ENCODE data around the gene TPRG1.
A peak's percentile ranks its signal among the peaks of the same experiment; 100 is the strongest.

The TPRG1 gene

DNA sequence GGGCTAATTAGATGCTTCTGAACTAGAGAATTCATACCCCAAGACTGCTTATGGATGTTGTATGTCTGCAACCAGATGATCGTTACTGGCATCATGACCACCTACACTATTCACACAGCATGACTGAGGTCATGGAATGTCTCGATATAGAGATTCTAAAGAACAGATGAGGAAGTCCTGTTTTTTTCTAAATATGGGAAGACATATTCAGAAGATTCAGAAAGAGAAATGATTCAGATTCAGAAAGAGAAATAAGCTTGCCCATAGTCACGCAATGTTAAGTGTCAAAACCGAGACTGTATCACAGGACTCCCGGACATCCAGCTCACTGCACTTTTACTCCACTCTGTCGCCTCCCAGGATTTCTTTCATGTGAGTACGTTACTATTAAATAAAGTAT lies 136.2 kb downstream of the TPRG1 start:
- Histone ChIP-seq H3K79me1 (replicated peaks; ENCODE audit: low read length, poor library complexity, severe bottlenecking) (no peaks in the 10 kb centered on the region), H2BK15ac (ENCODE audit: low read depth, poor library complexity, severe bottlenecking) (no peak overlapping the region), H3K14ac (ENCODE audit: low read length in 2 of 2) (no peak overlapping the region), H3K4me3 (ENCODE audit: insufficient read depth in 1 of 2, low read depth in 1 of 2, low read length in 2 of 2) (no peak overlapping the region), H2BK12ac (ENCODE audit: low read length in 2 of 2) (no peak overlapping the region), H3K18ac (ENCODE audit: low read depth in 1 of 2, low read length in 2 of 2) (no peak overlapping the region), H2AK5ac (ENCODE audit: low read length, severe bottlenecking) (no peak overlapping the region), H2BK5ac (ENCODE audit: low read depth, low read length, poor library complexity, severe bottlenecking) (no peak overlapping the region), H3K23ac (ENCODE audit: low read length in 2 of 2) (no peak overlapping the region), H2AFZ (ENCODE audit: low read depth, low read length) (no peak overlapping the region), H4K91ac (ENCODE audit: low read length) (no peak overlapping the region), H3K27ac (ENCODE audit: low read length, poor library complexity, severe bottlenecking) (no peak overlapping the region), H4K8ac (ENCODE audit: low read length) (no peak overlapping the region), H3K4me2 (ENCODE audit: low read length, poor library complexity, severe bottlenecking) (no peak overlapping the region), H3K4ac (ENCODE audit: low read depth in 1 of 2, low read length in 2 of 2) (no peak overlapping the region), H3K4me1 (ENCODE audit: control insufficient read depth, insufficient read depth, low read depth, low read length) (peaks cover 1% of the 10 kb centered on the region), H3K9me3 (ENCODE audit: control insufficient read depth, low read length) (no peaks in the 10 kb centered on the region), H3K36me3 (ENCODE audit: control insufficient read depth in 1 of 2, insufficient read depth in 2 of 2, low read depth in 1 of 2, low read length in 2 of 2) (no peaks in the 10 kb centered on the region), H2BK120ac (ENCODE audit: low read depth, low read length) (no peak overlapping the region), H3K27me3 (ENCODE audit: control insufficient read depth in 1 of 2, insufficient read depth in 1 of 2, low read length in 2 of 2) (no peaks in the 10 kb centered on the region), H3K9ac (ENCODE audit: low read length) (no peak overlapping the region)
- WGBS: 90% methylated on average over 6 of the region's 7 CpGs
- no peak for DNase-seq

DNA sequence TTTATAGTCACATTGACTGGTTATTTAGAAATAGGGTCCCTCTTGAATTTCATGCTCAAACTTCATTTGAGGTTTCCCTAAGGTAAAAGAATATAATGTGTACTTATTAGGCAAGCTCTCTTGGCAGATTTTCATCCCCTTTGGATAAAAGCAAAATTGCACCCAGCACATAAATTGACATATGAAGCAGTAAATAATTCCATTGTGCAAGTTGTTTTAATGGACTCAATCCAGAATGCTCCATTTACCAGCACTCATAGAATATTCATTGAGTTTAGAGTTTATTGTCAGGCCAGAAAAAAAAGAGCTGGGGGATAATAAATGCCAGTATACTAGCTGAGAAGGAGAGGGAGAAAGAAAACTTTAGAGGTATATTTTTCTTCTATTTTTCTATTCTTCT lies 136.8 kb downstream of the TPRG1 start:
- no peak overlapping the region for H3K23ac ChIP-seq (ENCODE audit: low read length in 2 of 2)
- H4K8ac ChIP-seq (ENCODE audit: low read length): no peak overlapping the region
- H3K27ac ChIP-seq (ENCODE audit: low read length, poor library complexity, severe bottlenecking): no peak overlapping the region
- DNase-seq: no peak
- H3K9ac ChIP-seq (ENCODE audit: low read length): no peak overlapping the region
- no peak overlapping the region for H2BK12ac ChIP-seq (ENCODE audit: low read length in 2 of 2)
- H3K14ac ChIP-seq (ENCODE audit: low read length in 2 of 2): no peak overlapping the region
- no peak overlapping the region for H2AK5ac ChIP-seq (ENCODE audit: low read length, severe bottlenecking)
- no peak overlapping the region for H2BK120ac ChIP-seq (ENCODE audit: low read depth, low read length)
- H3K4me3 ChIP-seq (ENCODE audit: insufficient read depth in 1 of 2, low read depth in 1 of 2, low read length in 2 of 2): no peak overlapping the region
- H3K4me1 ChIP-seq (ENCODE audit: control insufficient read depth, insufficient read depth, low read depth, low read length): peaks cover 1% of the 10 kb centered on the region
- H2AFZ ChIP-seq (ENCODE audit: low read depth, low read length): no peak overlapping the region
- H3K4me2 ChIP-seq (ENCODE audit: low read length, poor library complexity, severe bottlenecking): no peak overlapping the region
- no peaks in the 10 kb centered on the region for H3K36me3 ChIP-seq (ENCODE audit: control insufficient read depth in 1 of 2, insufficient read depth in 2 of 2, low read depth in 1 of 2, low read length in 2 of 2)
- no peak overlapping the region for H2BK5ac ChIP-seq (ENCODE audit: low read depth, low read length, poor library complexity, severe bottlenecking)
- no peaks in the 10 kb centered on the region for H3K9me3 ChIP-seq (ENCODE audit: control insufficient read depth, low read length)
- no peak overlapping the region for H3K18ac ChIP-seq (ENCODE audit: low read depth in 1 of 2, low read length in 2 of 2)
- H2BK15ac ChIP-seq (ENCODE audit: low read depth, poor library complexity, severe bottlenecking): no peak overlapping the region
- H3K79me1 ChIP-seq (replicated peaks; ENCODE audit: low read length, poor library complexity, severe bottlenecking): no peaks in the 10 kb centered on the region
- H3K27me3 ChIP-seq (ENCODE audit: control insufficient read depth in 1 of 2, insufficient read depth in 1 of 2, low read length in 2 of 2): no peaks in the 10 kb centered on the region
- H4K91ac ChIP-seq (ENCODE audit: low read length): no peak overlapping the region
- H3K4ac ChIP-seq (ENCODE audit: low read depth in 1 of 2, low read length in 2 of 2): no peak overlapping the region

DNA sequence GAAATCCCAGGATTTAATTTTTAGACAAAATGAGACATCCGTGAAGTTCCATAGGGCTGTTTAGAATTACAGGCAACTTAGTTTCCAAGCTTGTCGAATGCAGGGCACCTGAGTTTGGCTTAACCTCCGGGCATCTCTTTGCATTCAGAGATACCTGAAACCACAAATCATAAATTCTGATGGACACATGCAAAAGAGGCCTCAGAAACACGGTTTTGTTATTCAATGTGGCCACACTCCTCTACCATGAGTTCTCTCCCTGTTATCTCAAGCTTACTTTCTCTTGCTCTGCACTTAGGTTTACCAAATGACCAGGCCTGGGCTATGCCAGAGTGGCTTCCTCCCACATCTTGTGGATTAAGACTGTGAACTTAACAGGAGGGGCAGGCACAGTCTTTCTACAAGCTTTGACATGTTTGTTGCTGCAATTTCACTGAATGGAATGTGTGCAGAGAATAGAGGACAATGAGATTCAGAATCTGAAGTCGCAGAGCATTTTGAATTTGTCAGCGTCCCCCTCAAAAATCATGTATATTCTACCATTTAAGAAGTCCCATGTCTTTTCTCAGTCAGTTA lies 137.7 kb downstream of the TPRG1 start:
- no peak overlapping the region for H2AK5ac ChIP-seq (ENCODE audit: low read length, severe bottlenecking)
- no peak overlapping the region for H2BK5ac ChIP-seq (ENCODE audit: low read depth, low read length, poor library complexity, severe bottlenecking)
- H2BK12ac ChIP-seq (ENCODE audit: low read length in 2 of 2): peak overlapping the region in 1 of 2 experiments; percentile 64
- H3K14ac ChIP-seq (ENCODE audit: low read length in 2 of 2): no peak overlapping the region
- H3K4me3 ChIP-seq (ENCODE audit: insufficient read depth in 1 of 2, low read depth in 1 of 2, low read length in 2 of 2): no peak overlapping the region
- no peak overlapping the region for H3K4ac ChIP-seq (ENCODE audit: low read depth in 1 of 2, low read length in 2 of 2)
- no peak overlapping the region for H3K27ac ChIP-seq (ENCODE audit: low read length, poor library complexity, severe bottlenecking)
- no peak for DNase-seq
- no peaks in the 10 kb centered on the region for H3K27me3 ChIP-seq (ENCODE audit: control insufficient read depth in 1 of 2, insufficient read depth in 1 of 2, low read length in 2 of 2)
- no peak overlapping the region for H4K91ac ChIP-seq (ENCODE audit: low read length)
- H3K23ac ChIP-seq (ENCODE audit: low read length in 2 of 2): no peak overlapping the region
- peaks cover 1% of the 10 kb centered on the region for H3K4me1 ChIP-seq (ENCODE audit: control insufficient read depth, insufficient read depth, low read depth, low read length)
- no peaks in the 10 kb centered on the region for H3K9me3 ChIP-seq (ENCODE audit: control insufficient read depth, low read length)
- H3K4me2 ChIP-seq (ENCODE audit: low read length, poor library complexity, severe bottlenecking): no peak overlapping the region
- H2BK15ac ChIP-seq (ENCODE audit: low read depth, poor library complexity, severe bottlenecking): no peak overlapping the region
- 89% methylated on average over 6 of the region's 6 CpGs for WGBS
- H4K8ac ChIP-seq (ENCODE audit: low read length): no peak overlapping the region
- no peaks in the 10 kb centered on the region for H3K36me3 ChIP-seq (ENCODE audit: control insufficient read depth in 1 of 2, insufficient read depth in 2 of 2, low read depth in 1 of 2, low read length in 2 of 2)
- H2BK120ac ChIP-seq (ENCODE audit: low read depth, low read length): no peak overlapping the region
- H3K9ac ChIP-seq (ENCODE audit: low read length): no peak overlapping the region
- H3K79me1 ChIP-seq (replicated peaks; ENCODE audit: low read length, poor library complexity, severe bottlenecking): no peaks in the 10 kb centered on the region
- peak overlapping the region; percentile 64 for H2AFZ ChIP-seq (ENCODE audit: low read depth, low read length)
- H3K18ac ChIP-seq (ENCODE audit: low read depth in 1 of 2, low read length in 2 of 2): peak overlapping the region in 1 of 2 experiments; percentile 18

- no peak overlapping the region for H3K4ac ChIP-seq (ENCODE audit: low read depth in 1 of 2, low read length in 2 of 2)
- no peak overlapping the region for H2AFZ ChIP-seq (ENCODE audit: low read depth, low read length)
- DNase-seq: no peak
- no peaks in the 10 kb centered on the region for H3K79me1 ChIP-seq (replicated peaks; ENCODE audit: low read length, poor library complexity, severe bottlenecking)
- no peak overlapping the region for H4K91ac ChIP-seq (ENCODE audit: low read length)
- no peaks in the 10 kb centered on the region for H3K36me3 ChIP-seq (ENCODE audit: control insufficient read depth in 1 of 2, insufficient read depth in 2 of 2, low read depth in 1 of 2, low read length in 2 of 2)
- no peak overlapping the region for H3K14ac ChIP-seq (ENCODE audit: low read length in 2 of 2)
- no peak overlapping the region for H2AK5ac ChIP-seq (ENCODE audit: low read length, severe bottlenecking)
- H2BK5ac ChIP-seq (ENCODE audit: low read depth, low read length, poor library complexity, severe bottlenecking): no peak overlapping the region
- H2BK12ac ChIP-seq (ENCODE audit: low read length in 2 of 2): no peak overlapping the region
- WGBS: 89% methylated on average over 2 of the region's 2 CpGs
- no peak overlapping the region for H3K23ac ChIP-seq (ENCODE audit: low read length in 2 of 2)
- H3K4me2 ChIP-seq (ENCODE audit: low read length, poor library complexity, severe bottlenecking): no peak overlapping the region
- H3K9me3 ChIP-seq (ENCODE audit: control insufficient read depth, low read length): no peaks in the 10 kb centered on the region
- H3K9ac ChIP-seq (ENCODE audit: low read length): no peak overlapping the region
- no peak overlapping the region for H2BK120ac ChIP-seq (ENCODE audit: low read depth, low read length)
- H3K4me1 ChIP-seq (ENCODE audit: control insufficient read depth, insufficient read depth, low read depth, low read length): no peaks in the 10 kb centered on the region
- no peak overlapping the region for H3K4me3 ChIP-seq (ENCODE audit: insufficient read depth in 1 of 2, low read depth in 1 of 2, low read length in 2 of 2)
- H3K18ac ChIP-seq (ENCODE audit: low read depth in 1 of 2, low read length in 2 of 2): no peak overlapping the region
- no peak overlapping the region for H4K8ac ChIP-seq (ENCODE audit: low read length)
- H3K27ac ChIP-seq (ENCODE audit: low read length, poor library complexity, severe bottlenecking): no peak overlapping the region
- H3K27me3 ChIP-seq (ENCODE audit: control insufficient read depth in 1 of 2, insufficient read depth in 1 of 2, low read length in 2 of 2): no peaks in the 10 kb centered on the region
- no peak overlapping the region for H2BK15ac ChIP-seq (ENCODE audit: low read depth, poor library complexity, severe bottlenecking)
These were observed 139.8 kb downstream of the TPRG1 start for GRCh38 chr3:189311521-189311920.

Measured in mesenchymal stem cell (in vitro differentiated cells and primary cell).